EH (cell line): ENCODE results near the gene MDK.
"Not testable (repeated sequence)": the region's sequence is repeated elsewhere in the genome, so short reads cannot be mapped to it uniquely, and the experiment has no call there.

ENCODE experiments used
- DNase-seq: peaks from one replicate; pipeline ENCODE4 v3.0.0-alpha.2; 2015; ENCODE audit warnings: low read depth

Gene MDK

DNA sequence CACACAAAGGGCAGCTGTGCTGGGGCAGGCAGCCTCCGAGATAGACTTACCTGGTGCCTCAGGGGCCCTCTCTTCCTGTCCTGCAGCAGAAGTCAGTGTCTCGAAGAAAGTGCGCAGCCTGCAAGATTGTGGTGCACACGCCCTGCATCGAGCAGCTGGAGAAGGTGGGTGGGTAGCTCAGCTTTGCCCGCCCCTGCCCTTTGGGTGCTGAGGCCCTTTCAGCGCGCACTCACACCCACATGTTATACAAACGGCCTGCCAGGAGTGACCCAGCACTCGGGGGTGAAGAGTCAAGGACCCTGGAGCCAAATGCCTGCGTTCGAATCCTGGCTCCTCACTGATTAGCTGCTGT, 13.6 kb upstream of the MDK start:
- DNase-seq, result no peak

- DNase-seq, result peak; percentile 76
Observed at GRCh38 chr11:46369458-46370152, 11.9 kb upstream of the MDK start.

- DNase-seq, result no peak
Observed at GRCh38 chr11:46370253-46370652, 11.2 kb upstream of the MDK start.

DNA sequence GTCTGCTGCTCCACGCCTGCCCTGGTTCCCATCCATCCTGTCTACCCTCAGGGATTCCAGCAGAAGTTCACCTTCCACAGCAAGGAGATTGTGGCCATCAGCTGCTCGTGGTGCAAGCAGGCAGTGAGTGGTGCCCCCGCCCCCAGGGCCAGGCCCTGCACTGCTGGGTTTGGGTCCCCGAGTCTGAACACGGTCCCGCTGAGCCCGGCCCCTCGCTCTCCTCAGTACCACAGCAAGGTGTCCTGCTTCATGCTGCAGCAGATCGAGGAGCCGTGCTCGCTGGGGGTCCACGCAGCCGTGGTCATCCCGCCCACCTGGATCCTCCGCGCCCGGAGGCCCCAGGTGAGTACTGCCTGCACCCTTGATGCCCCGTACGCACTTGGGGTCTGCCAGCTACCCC, 10.2 kb upstream of the MDK start:
- not testable (repeated sequence) for DNase-seq

DNA sequence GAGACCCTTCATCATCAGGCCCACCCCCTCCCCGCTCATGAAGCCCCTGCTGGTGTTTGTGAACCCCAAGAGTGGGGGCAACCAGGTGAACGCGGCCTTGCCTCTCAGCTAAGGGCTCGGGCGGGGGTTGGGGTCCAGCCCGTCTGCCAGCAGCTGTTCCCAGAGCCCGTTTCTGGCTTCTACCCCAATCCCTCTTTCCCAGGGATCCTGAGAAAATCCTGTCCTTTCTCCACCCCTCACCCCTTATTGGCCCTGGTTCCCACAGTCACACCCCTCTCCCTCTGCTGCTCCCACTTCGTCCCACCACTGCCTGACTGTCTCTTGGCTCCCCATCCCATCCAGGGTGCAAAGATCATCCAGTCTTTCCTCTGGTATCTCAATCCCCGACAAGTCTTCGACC, 9.4 kb upstream of the MDK start:
- no peak for DNase-seq

DNA sequence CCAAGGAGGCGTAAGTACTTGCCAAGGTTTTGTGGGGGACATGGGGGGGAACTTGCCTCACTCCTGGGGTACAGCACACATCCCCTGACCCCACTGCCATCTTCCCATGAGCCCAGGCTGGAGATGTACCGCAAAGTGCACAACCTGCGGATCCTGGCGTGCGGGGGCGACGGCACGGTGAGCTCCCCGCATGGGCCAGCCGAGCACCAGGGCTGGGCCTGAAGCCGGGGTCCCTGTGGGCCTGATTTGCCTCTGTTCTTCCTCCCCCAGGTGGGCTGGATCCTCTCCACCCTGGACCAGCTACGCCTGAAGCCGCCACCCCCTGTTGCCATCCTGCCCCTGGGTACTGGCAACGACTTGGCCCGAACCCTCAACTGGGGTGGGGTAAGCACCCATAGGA, 9.0 kb upstream of the MDK start:
- not testable (repeated sequence) for DNase-seq

GRCh38 chr11:46373787-46374740, 7.4 kb upstream of the MDK start:
- DNase-seq, result no peak

- DNase-seq, result no peak
Observed at GRCh38 chr11:46374815-46375214, 6.7 kb upstream of the MDK start.

DNA sequence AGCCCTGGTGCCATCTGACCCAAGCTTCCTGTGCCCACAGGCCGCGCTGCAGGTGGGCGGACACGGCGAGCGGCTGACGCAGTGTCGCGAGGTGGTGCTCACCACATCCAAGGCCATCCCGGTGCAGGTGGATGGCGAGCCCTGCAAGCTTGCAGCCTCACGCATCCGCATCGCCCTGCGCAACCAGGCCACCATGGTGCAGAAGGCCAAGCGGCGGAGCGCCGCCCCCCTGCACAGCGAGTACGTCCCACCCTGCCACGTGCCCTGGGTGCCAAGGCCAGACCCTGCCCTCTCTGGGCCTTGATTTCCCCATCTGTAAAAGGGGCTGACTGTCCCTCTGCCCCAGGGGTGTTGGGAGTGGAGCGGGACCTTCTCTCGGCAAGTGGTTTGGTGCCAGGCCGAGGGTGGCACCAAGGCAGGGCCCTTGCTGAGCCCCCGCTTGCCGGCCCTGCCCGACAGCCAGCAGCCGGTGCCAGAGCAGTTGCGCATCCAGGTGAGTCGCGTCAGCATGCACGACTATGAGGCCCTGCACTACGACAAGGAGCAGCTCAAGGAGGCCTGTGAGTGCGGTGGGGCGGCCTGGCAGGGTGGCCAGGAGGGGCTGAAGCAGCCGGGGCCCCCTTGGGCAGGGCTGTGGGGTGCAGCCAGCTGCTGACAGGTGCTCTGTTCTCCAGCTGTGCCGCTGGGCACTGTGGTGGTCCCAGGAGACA, 5.9 kb upstream of the MDK start:
- DNase-seq, result no peak

DNA sequence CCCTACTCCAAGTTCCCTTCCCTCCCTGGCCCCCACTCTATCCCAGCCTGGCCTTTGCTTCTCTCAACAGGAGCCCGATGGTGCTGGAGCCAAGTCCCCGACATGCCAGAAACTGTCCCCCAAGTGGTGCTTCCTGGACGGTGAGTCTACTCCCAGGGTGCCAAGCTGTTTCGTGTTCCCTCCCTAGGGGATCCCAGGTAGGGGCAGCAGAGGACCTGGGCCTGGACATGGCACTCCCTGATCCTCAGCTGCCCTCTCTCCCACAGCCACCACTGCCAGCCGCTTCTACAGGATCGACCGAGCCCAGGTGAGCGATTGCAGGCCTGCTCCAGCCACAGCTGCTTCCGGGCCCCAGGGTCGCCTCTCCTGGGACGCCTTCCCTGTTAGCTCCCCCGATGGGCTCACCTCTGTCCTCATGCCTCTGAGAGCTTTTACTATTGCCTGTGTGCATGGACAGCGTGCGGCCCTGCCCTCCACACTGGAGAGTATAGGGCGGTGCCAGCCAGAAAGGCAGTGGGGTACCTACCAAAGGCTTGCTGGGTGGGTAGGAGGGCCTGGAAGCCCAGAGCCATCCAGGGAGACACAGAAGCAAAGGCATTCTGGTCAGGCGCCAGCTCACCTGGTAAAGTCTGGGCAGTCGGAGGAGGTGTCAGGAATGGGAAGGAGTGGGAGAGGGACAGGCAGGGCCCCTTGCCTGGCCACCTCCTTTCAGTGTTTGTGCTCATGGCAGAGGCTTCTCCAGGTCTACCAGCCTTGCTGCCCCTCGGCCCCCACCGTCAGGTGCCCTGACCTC, 5.0 kb upstream of the MDK start:
- no peak for DNase-seq

GRCh38 chr11:46377290-46377689, 4.2 kb upstream of the MDK start:
- no peak for DNase-seq

DNA sequence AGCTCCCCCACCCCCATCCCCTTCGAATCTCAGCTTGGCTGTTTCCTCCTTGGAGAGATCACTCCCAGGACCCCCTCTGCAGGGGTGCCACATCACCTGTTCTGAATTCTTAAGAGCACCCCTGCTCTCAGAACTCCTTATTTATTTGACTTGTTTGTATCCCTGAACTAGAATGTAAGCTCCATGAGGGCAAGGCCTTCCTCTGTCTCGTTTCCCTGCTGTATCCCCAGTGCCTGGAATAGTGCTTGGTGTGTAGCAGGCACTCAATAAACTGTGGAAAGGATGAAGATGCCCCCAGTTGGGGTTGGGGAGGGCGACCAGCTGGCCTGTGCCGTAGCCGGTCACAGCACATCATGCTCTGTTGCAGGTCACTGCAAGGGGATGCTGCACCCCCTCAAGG, 3.6 kb upstream of the MDK start:
- no peak for DNase-seq

DNA sequence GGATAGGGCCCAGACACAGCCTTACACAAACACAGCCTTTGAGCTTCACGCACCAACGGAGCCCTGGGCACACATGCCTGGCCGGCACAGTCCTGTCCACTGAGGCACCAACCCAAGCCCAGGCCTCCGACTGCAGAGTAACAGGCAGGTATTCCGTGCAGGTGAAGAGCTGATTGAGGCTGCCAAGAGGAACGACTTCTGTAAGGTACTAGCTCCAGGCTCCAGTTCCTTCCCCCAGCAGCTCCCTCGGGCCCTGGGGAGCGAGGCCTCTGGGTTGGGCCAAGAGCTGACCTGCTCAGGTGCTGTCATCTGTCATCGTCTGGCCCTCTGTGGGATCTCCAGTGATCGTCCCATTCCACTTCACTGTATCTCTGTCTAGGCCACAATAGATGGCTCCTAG, 3.2 kb upstream of the MDK start:
- no peak for DNase-seq

DNA sequence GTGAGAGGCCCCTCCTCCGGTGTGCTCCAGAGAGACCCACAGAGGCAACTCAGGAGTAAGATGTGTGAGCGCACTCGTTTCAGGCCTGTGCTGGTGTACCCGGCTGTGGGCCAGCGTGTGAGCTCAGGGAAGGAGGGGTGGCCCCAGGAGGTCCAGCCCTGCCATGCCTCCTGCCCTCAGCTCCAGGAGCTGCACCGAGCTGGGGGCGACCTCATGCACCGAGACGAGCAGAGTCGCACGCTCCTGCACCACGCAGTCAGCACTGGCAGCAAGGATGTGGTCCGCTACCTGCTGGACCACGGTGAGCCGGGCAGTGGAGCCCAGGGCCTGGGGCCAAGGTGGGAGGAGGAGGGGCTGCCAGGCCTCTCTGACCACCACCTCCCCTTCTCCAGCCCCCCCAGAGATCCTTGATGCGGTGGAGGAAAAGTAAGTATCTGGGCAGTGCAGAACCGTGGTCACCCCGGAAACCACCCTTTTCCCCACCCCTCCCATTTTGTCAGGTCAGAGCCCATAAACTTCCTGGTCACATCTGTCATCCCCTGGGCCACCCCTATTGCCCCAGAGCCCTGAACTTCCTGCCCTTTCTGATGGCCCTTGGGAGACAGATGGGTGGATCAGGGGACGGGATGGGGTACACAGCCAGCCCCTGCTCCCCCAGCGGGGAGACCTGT, 2.5 kb upstream of the MDK start:
- no peak for DNase-seq

- DNase-seq, result not testable (repeated sequence)
Observed at GRCh38 chr11:46379482-46380293, 1.8 kb upstream of the MDK start.

- DNase-seq, result peak; percentile 46
Observed at GRCh38 chr11:46380340-46381047, 975 bp upstream of the MDK start.

DNA sequence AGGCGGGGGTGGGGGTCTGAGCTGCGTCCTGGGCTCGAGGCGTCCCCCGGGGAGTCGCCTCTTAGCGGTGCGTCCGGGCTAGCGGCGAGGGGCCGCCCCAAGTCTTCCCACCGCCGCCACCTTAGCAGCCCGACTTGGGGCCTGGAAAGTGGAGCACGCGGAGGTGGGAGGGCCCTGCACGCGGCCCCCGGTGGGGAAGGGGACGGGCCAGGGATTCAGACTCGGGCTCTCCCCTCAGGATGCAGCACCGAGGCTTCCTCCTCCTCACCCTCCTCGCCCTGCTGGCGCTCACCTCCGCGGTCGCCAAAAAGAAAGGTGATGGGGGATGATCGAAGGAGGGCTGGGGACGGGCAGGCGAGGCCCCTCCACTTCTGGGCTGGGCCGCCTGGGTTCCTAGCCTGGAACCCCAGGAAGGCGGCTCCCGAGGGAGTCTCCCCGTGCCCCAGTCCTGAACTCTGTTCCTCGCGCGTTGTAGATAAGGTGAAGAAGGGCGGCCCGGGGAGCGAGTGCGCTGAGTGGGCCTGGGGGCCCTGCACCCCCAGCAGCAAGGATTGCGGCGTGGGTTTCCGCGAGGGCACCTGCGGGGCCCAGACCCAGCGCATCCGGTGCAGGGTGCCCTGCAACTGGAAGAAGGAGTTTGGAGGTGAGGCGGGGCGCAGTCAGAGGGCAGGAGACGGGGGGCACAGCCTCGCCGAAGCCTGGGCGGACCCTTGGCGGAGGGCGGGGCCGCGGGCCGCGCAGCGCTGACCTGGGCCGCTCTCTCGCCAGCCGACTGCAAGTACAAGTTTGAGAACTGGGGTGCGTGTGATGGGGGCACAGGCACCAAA, 563 bp downstream of the MDK start:
- peak; percentile 31 for DNase-seq

DNA sequence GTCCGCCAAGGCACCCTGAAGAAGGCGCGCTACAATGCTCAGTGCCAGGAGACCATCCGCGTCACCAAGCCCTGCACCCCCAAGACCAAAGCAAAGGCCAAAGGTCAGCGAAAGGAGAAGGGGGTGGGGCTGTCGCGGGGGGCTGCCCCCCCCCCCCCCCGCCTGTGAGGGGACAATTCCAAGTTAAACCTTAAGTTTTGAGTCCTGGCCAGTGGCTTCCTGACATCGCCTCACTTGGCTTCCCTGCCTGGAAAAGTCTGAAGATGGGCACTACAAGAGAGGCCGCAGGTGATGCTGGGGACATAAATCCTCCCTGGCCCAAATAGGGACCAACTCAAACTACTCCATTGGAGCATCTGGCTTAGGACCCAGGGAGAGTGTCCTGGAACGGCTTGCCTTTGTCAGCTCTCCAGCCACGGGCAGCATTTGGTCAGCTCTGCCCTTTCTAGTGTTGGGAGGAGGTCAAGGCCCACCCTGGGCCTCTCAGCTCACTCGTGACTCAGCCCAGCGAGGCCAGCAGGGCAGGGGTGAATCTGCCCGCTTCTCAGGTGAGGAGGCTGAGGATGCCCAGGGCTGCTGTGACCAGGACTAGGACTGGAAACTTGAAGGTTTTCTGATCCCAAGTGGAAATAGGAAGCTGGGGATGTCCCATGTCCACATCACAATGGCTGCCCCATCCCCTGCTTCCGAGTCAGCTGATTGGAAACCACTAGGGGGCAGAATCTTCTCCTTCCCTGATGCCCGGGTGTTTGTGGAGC, 1.4 kb downstream of the MDK start:
- DNase-seq, result peak; percentile 64
